Nucleus accumbens (tissue), 56 donors: ENCODE results near the gene PPP2R2B.
"Not testable (repeated sequence)": the region's sequence is repeated elsewhere in the genome, so short reads cannot be mapped to it uniquely, and the experiment has no call there.

ENCODE experiments used
- DNase-seq, 56 donors: peaks; one replicate each; lab custom pipeline; 2025; lab: John Stamatoyannopoulos, UW

The PPP2R2B gene

GRCh38 chr5:146753641-146754040 is 124.9 kb downstream of the PPP2R2B start:
- DNase-seq: no peak

GRCh38 chr5:146751781-146752401 is 126.7 kb downstream of the PPP2R2B start:
- DNase-seq: no peak

GRCh38 chr5:146751054-146751453 is 127.5 kb downstream of the PPP2R2B start:
- DNase-seq: no peak

DNA sequence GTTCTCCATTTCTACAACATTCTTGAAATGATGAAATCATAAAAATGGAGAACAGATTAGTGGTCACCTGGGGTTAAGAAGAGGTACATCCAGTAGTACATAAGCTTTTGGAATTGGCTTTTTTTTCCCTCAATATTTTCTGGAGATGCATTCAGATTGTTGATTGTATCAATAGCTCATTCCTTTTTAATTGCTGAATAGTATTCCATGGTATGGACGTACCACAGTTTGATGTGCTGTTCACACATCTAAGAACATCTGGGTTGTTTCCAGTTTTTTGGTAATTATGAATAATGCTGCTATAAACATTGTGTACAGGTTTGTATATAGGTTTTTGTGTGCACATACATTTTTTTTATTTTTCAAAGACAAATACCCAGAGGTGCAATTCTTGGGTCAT is 130.0 kb downstream of the PPP2R2B start:
- no peak for DNase-seq

DNA sequence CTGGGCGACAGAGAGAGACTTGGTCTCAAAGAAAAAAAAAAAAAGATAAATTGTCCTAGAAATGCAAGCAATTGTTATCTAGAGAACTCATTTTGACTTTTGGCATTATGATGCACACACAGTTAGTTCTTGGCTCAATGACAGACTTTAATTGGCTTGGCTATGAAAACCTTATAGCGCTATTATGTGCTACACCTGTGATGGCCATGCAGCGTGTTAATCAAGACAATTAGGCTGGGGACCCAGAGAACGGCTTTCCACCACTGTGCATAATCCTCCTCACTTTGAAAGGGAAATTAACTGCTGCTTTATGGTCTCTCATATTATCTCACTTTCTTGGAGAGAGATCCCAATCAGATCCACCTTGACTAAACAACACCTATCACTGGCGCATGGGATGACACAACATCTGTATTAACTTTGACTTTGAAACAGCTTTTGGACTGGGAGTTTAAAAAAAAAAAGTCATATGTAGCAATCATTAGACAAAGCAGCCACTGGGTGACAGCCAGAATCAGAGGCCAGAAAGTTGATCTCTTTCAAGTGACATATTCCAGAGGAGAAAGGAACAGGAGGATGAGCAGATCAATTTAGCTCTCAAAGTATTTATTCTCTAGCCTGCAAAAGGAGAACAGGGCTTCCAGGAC is 132.5 kb downstream of the PPP2R2B start:
- no peak for DNase-seq

GRCh38 chr5:146744068-146744745 is 134.3 kb downstream of the PPP2R2B start:
- DNase-seq: peak in 36 of 56 donors; percentile 1 to 61 (median 26)

- DNase-seq: no peak
These were observed 143.5 kb downstream of the PPP2R2B start for GRCh38 chr5:146734936-146735577.

GRCh38 chr5:146732962-146733361 is 145.6 kb downstream of the PPP2R2B start:
- DNase-seq: no peak

DNA sequence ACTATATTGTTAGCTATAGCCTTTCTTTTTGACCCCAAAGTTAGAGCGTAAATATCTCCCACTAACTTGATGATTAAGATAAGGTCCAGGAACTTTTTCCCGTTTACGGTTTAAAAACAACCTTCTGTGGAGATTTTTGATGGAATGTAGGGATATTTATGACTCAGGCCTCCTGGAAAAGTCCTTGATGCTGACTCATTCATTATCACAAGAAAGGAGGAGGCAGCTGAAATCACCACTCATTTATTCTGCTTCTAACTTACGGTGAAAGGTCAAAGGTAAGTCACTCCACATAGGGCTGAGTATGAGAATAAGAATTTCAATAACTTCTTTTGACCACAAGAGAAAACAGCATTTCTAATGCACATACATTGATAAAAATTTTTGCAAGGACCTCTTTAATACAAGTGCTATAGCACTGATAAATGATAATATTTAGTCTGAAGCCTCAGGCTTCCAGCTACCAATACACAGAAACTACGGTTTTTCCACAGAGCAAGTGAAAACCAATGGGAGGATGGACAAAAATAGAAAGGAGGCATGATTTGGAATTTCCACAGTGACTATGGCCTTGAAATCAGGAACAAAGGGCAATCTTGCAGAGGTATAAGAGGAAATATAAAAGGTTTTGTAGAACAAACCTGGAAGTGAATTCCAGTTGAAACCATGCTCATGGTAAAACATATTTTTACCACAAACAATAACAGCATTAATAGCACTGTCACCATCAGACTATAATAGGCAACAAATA is 146.5 kb downstream of the PPP2R2B start:
- DNase-seq: no peak

DNA sequence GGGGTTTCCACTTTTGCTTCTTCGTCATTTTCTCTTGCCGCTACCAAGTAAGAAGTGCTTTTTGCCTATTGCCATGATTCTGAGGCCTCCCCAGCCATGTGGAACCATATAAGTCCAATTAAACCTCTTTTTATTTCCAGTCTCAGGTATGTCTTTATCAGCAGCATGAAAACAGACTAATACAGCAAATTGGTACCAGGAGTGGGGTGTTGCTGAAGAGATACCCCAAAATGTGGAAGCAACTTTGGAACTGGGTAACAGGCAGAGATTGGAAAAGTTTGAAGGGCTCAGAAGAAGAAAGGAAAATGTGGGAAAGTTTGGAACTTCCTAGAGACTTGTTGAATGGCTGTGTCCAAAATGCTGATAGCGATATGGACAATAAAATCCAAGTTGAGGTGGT is 149.8 kb downstream of the PPP2R2B start:
- DNase-seq: not testable (repeated sequence)

DNA sequence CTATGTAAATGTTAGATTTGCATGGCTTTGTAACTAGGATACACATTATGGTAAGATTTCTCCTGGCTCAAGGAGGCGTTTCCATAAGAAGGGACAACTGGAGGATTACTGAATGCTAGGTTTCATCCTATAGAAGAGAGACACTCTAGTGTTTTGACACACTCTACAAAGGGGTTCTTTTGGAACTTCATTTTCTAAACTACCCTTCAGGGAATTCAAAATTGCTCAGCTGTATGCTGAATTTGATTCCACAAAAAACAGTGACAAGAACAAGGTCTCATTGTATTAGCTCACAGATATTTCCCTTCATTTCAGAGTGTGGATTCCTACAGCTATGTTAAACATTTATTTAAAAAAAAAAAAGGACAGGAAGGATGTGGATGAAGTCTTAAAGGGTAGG is 151.7 kb downstream of the PPP2R2B start:
- DNase-seq: no peak

- no peak for DNase-seq
These were observed 152.5 kb downstream of the PPP2R2B start for GRCh38 chr5:146726020-146726419.

GRCh38 chr5:146725025-146725424 is 153.5 kb downstream of the PPP2R2B start:
- no peak for DNase-seq

DNA sequence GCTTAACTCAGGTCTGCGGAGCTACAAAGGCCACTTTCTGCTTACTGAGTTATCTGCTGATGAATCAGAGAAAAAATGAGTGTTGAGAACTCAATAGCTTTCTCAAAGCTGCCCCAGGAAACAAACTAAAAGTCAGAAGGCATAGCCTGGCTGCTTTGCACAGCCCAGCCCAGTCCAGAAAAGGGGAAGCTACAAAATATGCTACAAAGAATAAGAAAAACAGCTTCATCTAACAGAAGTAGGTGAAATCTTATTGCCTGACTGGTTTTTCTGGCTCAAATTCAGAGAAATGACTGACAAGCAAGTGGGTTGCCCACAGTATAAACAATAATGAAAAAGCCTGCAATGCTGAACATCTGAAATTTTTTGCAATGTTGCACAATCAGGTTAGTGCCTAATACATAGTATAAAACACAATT is 156.2 kb downstream of the PPP2R2B start:
- DNase-seq: no peak

- no peak for DNase-seq
These were observed 157.3 kb downstream of the PPP2R2B start for GRCh38 chr5:146721073-146721815.

- no peak for DNase-seq
These were observed 158.4 kb downstream of the PPP2R2B start for GRCh38 chr5:146720107-146720506.

DNA sequence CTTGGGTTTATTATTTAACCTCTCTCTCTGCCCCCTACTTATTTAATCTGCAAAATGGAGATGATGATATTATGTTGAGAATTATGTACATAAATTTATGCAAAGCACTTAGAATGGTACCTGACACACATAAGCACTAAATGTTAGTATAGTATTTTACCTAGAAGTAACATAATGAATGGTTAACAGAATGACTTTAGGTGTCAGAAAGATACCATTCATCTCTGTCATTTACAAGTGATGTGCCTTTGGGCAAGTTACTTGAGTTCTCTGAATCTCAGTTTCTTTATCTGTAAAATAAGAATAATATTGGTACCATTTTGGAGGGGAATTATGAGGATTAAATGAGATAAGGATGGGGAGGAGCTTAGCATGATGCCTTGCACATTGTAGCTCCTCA is 159.4 kb downstream of the PPP2R2B start:
- no peak for DNase-seq

DNA sequence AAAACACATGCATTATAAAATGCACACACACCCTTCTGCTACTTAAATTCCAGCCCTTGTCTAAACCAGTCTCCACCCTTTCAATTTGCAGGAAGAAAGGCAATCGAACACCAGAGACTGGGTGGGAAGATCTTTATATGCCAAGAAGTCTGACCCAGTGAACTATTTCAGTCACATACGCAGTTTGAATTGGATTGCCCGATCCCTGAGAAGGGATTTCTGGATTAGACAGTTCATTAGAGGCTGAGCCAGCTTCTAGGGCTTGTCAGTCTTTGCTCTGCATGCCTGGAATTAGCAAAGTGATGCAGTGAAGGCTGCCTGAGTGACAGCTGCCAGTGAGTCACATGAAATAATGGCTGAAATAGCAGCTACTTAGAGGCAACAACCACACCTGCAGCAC is 159.9 kb downstream of the PPP2R2B start:
- no peak for DNase-seq

DNA sequence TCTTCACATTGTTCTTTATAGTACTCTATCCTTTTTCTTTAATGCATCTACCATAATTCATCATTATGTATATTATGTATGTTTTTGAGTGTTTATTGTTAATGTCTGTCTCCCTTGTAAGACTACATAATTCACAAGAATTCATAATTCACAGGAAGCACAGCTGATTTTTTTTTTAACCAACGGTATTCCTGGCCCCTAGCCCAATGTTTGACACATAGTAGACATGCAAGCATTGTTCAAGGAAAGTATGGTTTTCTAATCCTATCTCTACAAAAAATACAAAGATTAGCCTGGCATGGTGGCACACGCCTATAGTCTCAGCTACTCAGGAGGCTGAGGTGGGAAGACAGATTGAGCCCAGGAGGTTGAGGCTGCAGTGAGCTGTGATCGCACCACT is 160.6 kb downstream of the PPP2R2B start:
- no peak for DNase-seq

DNA sequence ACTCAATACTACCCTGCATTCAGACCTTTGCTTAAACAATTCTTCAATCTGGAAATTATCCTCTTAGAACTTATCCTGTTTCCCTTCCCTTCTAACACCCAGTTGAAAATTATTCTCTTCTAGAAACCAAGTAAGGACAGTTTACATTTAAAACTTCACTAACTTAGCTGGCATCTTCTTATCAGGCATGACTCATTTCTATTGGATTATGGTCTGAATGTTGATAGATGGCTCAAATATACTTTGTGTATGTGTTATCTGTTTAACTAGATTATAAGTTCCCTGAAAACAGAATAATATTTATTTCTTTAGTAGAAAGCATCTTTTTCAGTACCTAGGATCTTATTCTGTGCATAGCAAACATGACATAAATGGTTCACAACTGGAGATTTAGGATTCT is 161.9 kb downstream of the PPP2R2B start:
- DNase-seq: no peak
